HG03064 (cell line): ENCODE measurements around the gene INO80.

Experiments used
- ATAC-seq: cut with Tn5 transposase; IDR thresholded peaks from one replicate; pipeline ENCODE4 v1.9.1; 2021; ENCODE audit warnings: low read depth; ENCODE audit not compliant: unreplicated experiment

Gene INO80

DNA sequence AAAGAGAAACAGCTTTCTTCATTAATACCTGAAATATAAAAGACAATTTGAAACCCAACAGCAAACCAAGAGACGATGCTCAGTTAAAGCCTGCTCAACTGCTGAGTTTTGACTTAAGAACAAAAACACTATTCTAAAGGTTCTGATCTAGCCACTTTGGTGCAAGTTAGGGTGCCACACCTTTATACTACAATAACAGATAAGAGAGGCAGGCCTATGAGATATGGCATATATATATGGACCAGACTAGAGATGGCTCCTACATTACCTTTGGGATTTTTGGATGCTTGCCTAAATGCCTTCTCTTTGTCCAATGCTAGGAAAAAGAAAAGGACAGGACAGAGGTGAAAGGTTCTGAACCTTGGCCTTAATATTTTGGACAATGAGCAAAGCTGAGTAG is 68.6 kb downstream of the INO80 start:
- no peak for ATAC-seq

DNA sequence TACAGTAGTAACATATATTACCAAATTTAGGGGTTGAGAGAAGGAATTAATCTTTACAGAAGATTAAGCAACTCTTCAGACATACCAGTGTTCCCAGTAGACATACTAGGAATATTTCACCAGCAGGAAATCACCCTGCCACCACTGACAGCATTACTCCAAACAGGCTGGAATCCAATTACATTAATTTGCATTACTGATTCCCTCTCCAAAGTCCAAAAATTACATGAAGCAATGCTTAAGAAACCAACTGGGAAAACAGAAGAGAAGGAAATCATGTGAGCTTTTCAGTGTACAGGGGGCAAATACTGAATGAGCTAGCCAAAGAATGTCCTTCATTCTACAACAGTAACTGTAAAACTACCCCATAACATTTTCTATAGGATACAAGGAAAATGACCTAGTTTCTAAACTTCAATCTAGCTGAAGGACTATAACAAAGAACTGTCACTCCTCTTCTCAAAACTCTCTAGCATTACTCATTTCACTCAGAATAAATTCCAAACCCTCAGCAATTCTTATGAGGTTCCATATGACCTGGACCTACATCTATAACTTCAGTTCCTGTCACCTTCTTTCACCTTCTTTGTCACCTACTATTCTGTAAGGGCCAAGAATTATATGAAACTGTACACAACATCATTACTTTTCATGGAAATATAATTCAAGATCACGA is 72.7 kb downstream of the INO80 start:
- no peak for ATAC-seq

DNA sequence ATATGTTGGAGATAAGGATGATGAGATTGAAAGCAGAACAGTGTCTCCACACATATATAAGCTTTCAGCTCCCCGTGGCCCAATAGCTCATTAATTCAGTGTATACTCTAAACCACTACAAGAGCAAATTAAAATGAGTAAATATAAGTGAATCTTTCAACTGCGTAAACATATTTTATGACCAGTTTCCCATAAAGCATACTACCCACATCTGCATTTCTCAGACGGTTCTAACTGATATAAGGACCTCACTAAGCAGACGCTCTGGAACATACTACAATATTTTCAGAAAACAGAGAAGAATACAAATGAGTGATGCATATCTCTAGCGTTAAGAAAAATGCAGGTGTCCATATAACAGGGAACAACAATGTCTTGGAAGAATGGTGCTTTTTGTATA is 73.2 kb downstream of the INO80 start:
- no peak for ATAC-seq

DNA sequence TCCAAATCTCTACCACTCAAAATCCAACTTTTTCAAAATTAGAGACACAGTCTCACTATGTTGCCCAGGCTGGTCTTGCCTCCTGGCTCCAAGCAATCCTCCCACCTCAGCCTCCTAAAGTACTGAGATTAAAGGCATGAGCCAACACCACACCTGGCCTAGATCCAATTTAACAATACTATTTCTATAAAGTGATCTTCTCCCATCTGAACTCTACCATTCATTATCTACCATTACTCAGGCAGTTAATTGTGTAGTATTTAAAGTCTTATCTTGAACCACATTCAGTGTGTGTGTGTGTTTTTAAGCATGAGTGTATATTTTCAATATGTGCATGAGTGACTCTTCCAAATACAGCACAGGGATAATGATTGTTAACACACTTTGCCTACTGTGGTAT is 77.0 kb downstream of the INO80 start:
- no peak for ATAC-seq

DNA sequence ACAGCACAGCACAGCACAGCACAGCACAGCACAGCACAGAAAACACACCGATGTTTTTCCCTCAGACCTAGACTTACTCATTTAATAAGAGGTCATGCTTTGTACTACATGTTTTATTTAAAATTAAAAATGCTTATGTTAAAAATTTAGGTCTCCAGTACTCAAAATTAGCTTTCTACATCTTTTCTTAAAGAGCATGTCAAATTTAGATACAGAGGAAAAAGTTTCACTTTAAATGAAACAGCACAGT is 84.1 kb downstream of the INO80 start:
- no peak for ATAC-seq

DNA sequence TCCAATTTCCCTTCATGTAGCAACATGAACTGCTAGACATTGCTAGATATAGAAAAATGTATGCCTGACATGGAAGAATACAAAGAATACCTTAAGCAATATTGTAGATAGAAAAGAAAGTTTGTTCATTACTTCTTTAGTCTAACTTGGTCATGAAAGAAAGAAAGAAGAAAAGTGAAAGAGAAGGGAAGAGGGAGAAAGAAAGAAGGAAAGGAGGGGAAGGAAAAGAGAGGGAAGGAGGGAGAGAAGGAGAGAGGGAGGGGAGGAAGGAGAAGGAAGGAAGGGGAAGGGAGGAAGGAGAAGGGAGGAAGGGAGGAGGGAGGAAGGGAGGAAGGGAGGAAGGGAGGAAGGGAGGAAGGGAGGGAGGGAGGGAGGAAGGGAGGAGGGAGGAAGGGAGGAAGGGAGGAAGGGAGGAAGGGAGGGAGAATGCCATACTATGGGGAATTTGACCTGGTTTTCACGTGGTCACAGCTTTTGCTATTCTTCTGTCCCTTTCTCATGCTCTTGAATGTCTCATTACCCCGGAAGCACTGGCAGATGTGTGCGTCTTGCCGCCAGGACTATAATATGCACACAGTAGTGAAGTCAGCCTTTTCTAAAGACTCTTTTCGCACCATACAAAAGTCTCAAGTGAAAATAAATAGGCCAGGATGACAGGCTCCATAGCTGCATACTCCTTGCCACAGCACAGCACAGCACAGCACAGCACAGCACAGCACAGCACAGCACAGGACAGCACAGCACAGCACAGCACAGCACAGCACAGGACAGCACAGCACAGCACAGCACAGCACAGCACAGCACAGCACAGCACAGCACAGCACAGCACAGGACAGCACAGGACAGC is 84.6 kb downstream of the INO80 start:
- ATAC-seq: no peak

DNA sequence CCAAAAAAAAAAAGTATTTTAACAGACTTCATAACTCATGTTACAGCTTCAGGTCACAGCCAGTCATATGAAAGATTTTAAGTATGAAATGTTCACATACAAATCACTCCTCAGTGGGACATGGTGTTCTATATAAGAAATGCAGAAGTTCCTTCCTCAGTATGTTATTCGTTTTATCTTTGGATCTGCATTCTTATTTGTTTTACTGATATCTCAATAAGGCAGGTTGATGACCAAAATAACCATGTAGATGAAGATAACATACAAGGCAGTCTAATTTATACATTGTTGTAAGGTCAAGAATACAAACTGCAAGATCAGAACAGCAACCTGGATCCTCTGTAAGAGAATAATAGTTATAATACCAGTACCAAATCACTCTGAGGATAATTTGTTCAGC is 87.2 kb downstream of the INO80 start:
- ATAC-seq: no peak

DNA sequence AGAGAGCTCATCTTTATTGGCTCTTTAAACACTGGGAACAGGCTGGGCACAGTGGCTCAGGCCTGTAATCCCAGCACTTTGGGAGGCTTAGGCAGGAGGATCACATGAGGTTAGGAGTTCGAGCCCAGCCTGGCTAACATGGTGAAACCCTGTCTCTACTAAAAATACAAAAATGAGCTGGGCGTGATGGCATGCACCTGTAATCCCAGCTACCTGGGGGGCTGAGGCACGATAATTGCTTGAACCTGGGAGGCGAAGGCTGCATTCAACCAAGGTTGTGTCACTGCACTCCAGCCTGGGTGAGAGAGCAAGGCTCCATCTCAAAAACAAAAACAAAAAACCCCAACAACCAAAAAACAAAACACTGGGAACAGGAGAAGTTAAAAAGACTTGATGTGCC is 90.7 kb downstream of the INO80 start:
- ATAC-seq: no peak

DNA sequence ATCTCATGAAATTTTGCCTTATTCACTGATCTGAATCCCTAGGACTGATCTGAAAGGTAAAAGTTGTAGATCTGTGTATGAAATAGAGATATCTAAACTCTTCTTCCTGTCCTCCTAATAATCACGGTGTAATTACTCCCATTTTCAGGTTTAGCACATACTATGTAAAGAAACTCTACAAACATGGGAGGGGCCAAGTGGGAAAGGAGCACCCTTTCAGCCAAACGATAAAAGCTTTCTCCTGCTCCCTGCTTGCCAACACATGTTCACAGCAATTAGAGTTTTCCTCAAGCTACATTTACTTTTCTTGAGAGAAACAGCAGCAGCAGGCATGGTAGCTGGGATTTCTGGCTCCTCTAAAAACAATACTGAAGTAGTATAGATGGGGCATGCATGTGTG is 91.2 kb downstream of the INO80 start:
- ATAC-seq: no peak

DNA sequence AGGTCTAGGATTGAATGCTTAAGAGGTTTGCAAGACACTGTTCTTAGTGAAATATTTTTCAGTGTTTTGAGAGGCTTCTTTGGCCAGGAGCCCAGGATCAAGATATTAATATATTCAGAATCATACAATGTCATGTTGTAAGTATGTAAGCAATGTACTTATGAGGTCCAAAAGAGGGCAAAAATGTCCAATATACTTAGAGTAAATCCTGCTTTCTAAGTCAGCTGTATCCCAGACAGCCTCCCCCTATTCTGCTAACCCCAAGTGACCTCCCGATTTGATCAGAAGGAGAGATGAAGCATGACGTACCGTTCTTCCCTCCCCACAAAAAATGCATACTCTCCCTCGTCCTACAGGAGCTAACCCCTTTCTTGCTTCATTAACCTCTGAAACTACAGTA is 91.9 kb downstream of the INO80 start:
- ATAC-seq: no peak

DNA sequence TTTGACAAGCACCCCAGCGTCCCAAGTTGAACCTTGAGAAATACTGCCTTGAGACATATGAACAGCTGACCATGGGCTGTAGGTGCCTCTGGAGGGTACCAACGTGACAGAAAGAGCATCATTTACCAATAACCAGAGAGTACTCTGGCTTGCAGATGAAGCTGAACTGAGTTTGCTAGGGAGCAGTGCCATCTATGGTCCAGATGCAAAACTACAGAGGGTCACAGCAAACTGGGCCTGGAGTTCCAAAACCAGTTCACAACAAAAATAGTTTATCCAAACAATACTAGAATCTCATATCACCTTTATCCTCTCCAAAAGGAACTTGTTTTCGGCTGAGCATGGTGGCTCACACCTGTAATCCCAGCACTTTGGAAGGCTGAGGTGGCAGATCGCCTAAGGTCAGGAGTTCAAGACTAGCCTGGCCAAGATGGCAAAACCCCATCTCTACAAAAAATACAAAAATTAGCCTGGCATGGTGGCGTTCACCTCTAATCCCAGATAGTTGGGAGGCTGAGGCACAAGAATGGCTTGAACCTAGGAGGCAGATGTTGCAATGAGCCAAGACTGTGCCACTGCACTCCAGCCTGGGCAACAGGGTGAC is 93.5 kb downstream of the INO80 start:
- ATAC-seq: no peak

DNA sequence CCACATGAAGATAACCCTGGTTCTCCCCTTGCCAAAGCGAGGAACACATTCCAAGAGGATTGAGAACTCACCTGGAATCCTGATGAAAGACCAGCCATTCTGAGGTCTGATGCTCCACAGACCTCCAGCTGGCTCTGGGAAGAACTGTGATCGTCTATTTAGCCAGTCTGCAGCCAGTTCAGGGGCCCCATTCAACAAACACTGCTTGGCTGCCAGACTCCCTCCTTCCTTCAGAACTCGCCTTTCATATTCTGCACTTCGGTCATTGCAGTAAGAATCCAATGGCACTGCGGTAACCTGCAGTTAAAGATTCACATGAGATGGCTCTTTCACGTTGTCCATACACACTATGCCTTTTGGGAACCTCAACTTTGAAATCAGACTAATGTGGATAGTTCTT is 95.3 kb downstream of the INO80 start:
- no peak for ATAC-seq

DNA sequence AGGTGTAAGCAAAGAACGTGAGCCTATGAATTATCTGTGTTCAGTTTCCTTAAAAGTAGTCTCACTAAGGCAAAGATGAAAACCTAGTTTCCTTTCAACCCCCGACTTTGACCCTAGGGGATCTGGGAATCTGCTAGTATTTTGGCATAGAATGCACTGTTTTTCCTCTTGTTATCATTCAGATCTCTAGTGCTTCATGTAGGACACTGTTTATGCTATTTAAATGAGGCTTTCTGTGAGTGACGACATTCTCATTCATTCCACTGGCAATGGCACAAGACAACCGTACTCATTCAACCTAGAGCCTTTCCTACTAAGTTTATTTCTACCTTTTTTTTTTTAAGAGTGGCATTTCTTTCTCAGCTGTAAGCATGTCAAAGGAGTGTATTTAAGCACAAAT is 95.8 kb downstream of the INO80 start:
- no peak for ATAC-seq

DNA sequence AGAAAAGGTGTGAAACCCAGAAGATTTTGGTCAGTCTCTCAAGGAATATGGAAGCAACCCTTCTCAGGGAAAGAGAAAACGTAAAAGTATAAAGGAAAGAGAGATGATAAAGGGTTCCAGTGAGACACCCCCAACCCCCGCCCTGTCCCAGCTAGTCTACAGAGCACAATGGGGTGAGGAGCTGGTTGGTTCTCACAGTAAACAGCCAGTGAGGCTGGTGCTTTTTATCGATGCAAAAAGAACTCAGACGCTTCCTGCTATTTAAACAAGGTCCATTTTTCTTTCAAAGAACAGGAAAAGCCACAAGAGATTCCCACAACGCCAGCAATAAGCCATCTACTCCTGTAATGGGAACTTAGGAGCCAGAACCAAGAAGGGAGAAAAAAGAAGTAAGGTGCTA is 96.9 kb downstream of the INO80 start:
- no peak for ATAC-seq

DNA sequence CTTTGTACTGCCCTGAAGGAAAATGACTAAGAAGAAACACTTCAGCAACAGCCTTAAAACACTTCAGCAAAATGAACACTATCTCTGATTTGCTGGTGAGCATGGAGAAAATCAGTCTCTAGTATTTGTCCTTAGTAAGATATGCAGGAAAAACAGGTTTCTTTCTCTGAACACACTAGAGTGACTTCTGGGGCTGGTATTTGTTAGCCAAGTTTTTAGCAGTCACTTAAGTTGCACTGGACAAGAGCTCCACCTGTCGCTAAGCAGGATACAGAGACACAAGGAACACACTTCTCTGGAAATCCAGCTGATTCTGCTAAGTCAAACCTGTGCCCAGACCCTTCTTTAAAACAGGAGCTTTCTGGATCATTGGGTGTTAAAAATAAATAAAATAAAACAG is 97.5 kb downstream of the INO80 start:
- ATAC-seq: no peak

DNA sequence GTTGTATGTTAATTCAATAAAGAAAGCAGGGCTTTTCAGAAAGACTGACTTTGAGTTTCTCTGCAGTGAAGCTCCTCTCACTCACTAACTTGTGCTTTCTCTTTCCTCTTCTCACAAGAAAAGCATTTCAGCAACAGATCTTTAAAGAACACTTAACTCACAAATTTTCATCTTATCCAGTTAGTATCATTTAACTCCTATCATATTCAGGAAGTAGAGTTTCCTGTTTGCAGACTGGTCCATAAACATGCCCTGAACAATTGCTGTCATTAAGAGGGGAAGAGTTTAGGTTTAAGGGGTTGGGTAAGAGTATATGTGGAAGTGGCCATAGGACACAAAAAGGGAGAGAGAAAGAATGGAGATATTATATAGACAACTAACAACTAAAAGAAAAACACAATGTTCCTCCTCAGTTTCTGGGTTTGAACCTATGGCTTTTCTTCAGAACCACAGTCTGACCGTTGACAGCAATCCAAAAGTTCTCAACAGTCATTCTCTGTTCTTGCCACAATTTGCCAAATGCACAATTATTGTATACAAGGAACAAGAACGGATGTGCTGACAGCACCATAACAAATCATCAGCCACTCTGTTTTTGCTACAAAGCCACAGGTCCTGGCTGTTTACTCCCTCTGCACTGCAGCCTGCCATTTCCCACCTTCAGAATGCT is 98.9 kb downstream of the INO80 start:
- ATAC-seq: no peak

DNA sequence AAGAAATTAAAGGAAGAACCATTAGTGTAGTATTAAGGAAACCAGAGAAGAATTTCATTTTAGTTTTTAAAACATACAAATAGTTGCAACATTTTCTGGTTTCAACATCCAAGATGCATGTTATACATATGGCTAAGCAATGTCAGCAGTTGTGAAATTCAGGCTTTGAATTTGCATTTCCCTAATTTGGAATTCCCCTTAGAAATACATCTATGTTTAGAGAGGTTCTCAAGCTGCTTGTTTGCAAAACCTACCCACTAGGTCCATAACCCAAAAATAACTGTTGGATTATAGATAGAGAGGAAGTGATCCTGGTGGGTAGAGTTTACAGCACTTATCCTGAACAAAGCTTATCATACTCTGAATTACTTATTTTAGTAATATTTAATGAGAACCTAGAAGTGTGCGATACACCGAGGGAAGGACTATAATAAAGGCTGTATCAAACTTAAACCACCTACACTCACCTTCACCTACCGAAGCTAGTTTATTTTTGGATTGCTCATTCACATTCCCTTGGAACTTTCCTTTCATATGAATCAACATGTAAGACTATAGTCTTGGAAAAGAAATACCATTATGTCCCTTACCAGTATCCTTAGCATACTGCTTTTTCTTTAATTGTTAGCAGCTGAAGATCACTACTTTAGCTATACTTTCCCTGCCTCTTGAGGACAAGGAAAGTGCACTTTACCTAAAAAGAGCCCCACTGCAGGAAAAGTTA is 102.2 kb downstream of the INO80 start:
- no peak for ATAC-seq

DNA sequence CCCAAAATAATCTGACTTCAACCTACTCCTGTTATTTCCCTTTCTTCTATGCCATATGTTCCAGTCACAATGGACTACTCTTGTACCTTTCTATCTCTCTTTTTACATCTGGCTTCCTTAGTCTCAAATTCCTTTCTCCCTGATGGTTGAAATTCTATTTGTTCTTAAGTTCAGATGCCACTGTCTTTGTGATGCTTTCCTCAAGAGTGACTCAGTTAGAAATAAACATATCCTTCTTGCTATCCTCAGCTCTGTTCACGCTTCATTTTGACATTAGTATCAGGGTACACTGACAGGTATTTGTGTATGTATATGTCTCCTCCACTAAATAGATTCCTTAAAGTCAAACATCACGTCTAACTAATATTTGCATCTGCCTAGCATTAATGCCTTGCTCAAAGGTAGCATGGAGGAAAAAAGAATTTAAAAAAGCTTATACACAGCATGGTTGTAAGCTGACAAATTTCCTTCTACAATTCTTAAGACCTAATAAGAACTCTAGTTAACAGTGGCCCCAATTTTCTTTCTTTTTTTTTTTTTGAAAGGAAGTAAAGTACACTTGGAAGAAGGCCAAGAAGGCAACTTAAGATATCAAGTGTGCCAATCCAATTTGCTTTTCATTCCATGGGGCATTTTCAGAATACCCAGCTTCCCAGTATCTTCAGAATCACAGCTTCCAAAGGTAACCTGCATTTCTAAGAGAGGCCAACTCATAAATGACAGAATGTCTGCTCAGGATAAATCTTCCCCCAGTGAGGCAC is 104.8 kb downstream of the INO80 start:
- ATAC-seq: no peak

DNA sequence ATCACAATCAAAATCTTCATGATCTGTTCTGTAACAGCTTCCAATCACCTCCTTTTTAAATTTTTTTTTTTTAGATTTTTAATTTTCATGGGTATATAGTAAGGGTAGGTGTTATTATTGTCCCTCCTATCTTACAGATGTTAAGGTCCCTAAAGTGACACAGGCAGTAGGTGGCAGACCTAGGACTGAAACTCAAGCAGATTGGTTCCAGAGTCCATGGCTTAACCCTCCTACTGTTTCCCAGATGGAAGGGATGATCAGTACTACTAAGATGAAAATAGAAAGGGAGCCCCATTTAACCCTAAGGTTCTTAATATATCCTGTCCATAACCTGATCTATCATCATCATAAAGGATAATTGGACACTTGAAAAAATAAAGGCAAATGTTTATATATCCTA is 105.7 kb downstream of the INO80 start:
- ATAC-seq: no peak

DNA sequence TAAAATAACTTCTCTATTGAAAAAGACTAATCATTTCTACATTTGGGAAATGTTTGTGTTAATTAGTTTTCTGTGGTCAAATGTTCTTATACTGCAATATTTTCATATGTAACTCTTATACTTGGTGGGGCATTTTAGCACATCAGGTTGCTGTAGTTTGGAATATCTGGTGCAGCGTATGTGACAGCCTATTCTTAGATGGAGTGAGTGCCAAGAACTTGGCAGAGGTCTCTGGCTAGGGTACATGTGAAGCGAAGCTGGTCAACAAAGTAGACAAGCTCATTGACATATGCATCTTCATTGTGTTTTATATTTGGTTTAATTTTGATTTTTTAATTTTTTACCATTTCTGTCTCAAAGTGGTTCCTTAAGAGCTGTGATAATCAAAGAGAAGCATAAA is 109.6 kb downstream of the INO80 start:
- ATAC-seq: no peak
